Ascending aorta (tissue), 2 donors: ENCODE measurements around the gene MMP1. TPM values are rescaled to one million over a fixed set of nuclear protein-coding genes. Genes with fewer than 3 reads are reported as not detected.

Source experiments
- DNase-seq, 2 donors: peaks; one replicate each; pipeline ENCODE4 v3.0.0-alpha.2; 2019; ENCODE audit warnings: low spot score in 2 of 2
- H3K27ac ChIP-seq, 2 donors: fragments of 200-600 bp; sonication (generic); one replicate each; pipeline ENCODE4 v1.5.1; 2016 to 2017; ENCODE audit warnings: mild to moderate bottlenecking in 1 of 2
- H3K27me3 ChIP-seq: fragments of 200-600 bp; sonication (generic); one replicate; pipeline ENCODE4 v1.5.1; 2017
- H3K36me3 ChIP-seq, 2 donors: fragments of 200-600 bp; sonication (generic); one replicate each; pipeline ENCODE4 v1.5.1; 2016
- H3K4me1 ChIP-seq, 2 donors: fragments of 200-600 bp; sonication (generic); one replicate each; pipeline ENCODE4 v1.5.1; 2016 to 2017; ENCODE audit warnings: mild to moderate bottlenecking in 1 of 2
- H3K4me3 ChIP-seq, 2 donors: fragments of 200-600 bp; sonication (generic); one replicate each; pipeline ENCODE4 v1.5.1; 2016 to 2017; ENCODE audit warnings: mild to moderate bottlenecking in 1 of 2
- H3K9me3 ChIP-seq, 2 donors: fragments of 200-600 bp; sonication (generic); one replicate each; pipeline ENCODE4 v1.5.1; 2016
- intact Hi-C: fragments of 100-400 bp; cut with DNase I; formaldehyde crosslinking; loops from one replicate; pipeline ENCODE4 v1.15.1; 2023
- total RNA-seq: library from RNA; depleted of rRNA; stranded (reverse); fragments of >200 nt; gene quantifications from one replicate; pipeline ENCODE4 v1.1.0, GENCODE V29; 2016
- TF ChIP-seq, protein P1 (sequence below), 3 experiments: fragments of 200-600 bp in 2 of 3; fragments of 450-650 bp in 1 of 3; sonication (generic) in 2 of 3; IDR thresholded peaks; one replicate each; pipeline ENCODE4 v1.5.1; 2016 to 2019; ENCODE audit warnings: antibody characterized with exemption in 3 of 3, mild to moderate bottlenecking in 1 of 3, moderate library complexity in 1 of 3

Gene MMP1
- total RNA-seq, 1 donor from 2014 or later: not detected

DNA sequence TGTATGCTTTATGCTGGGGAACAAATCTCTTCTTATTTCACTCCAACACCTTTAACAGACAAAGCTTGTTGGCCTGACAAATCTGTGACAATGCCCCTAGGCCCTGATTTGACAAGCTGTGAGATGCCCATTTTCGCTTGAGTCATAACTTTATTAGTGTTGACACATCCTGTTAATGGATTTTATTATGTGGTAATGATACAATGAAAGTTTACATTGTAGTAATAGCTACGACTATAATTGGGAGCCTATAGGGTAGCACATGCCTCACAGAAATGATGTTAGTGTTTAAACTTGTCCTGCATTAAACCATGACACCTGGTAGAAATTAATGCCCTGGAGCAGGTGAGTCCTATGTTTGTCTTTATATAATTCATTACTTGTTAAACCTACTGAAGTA is 14.2 kb downstream of the MMP1 start:
- TF ChIP-seq, protein P1, sequence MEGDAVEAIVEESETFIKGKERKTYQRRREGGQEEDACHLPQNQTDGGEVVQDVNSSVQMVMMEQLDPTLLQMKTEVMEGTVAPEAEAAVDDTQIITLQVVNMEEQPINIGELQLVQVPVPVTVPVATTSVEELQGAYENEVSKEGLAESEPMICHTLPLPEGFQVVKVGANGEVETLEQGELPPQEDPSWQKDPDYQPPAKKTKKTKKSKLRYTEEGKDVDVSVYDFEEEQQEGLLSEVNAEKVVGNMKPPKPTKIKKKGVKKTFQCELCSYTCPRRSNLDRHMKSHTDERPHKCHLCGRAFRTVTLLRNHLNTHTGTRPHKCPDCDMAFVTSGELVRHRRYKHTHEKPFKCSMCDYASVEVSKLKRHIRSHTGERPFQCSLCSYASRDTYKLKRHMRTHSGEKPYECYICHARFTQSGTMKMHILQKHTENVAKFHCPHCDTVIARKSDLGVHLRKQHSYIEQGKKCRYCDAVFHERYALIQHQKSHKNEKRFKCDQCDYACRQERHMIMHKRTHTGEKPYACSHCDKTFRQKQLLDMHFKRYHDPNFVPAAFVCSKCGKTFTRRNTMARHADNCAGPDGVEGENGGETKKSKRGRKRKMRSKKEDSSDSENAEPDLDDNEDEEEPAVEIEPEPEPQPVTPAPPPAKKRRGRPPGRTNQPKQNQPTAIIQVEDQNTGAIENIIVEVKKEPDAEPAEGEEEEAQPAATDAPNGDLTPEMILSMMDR (IDR thresholded peaks at IDR 0.05): no peak
- no peak overlapping the region for H3K4me3 ChIP-seq
- intact Hi-C loops: no loop called here
- H3K27me3 ChIP-seq: no peaks in the 10 kb centered on the region
- no peak overlapping the region for H3K27ac ChIP-seq
- H3K36me3 ChIP-seq: no peaks in the 10 kb centered on the region
- H3K4me1 ChIP-seq: no peaks in the 10 kb centered on the region
- no peaks in the 10 kb centered on the region for H3K9me3 ChIP-seq
- DNase-seq: no peak

DNA sequence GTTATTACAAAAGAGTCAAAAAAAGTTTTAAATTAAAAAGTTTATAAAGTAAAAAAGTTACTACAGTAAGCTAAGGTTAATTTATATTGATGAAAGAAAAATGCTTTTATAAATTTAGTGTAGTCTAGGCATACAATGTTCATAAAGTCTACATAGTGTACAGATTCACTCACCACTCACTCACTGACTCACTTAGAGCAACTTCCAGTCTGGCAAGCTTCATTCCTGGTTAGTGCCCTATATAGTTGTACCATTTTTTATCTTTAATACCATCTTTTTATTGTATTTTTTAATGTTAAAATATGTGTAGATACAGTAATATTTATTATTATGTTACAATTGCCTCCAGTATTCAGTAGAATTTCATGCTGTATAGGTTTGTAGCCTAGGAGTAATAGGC is 14.9 kb downstream of the MMP1 start:
- TF ChIP-seq, protein P1 (IDR thresholded peaks at IDR 0.05): no peak
- Histone ChIP-seq H3K9me3 (no peaks in the 10 kb centered on the region), H3K36me3 (no peaks in the 10 kb centered on the region), H3K4me1 (no peaks in the 10 kb centered on the region), H3K4me3 (no peak overlapping the region), H3K27ac (no peak overlapping the region), H3K27me3 (no peaks in the 10 kb centered on the region)
- no peak for DNase-seq
- intact Hi-C loops: no loop called here

DNA sequence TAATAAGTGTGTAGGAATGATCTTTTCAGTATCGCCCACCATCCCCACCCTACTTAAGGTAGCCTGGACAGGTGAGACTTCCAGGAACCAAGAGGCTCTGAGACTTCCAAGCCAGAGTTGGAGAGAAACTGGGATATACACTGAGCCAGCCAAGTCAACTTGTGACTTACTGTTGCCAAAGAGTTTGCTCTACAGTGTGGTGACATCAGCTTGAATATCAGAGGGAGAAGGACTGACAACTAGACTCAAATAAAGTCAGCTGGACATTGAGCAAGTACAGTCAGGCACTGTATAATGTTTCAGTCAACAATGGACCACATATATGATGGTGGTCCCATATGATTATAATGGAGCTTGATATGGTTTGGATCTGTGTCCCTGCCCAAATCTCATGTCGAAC is 16.3 kb downstream of the MMP1 start:
- TF ChIP-seq, protein P1 (IDR thresholded peaks at IDR 0.05): no peak
- DNase-seq: no peak
- Histone ChIP-seq H3K4me3 (no peak overlapping the region), H3K27ac (no peak overlapping the region), H3K4me1 (no peaks in the 10 kb centered on the region), H3K9me3 (no peaks in the 10 kb centered on the region), H3K27me3 (no peaks in the 10 kb centered on the region), H3K36me3 (no peaks in the 10 kb centered on the region)
- intact Hi-C loops: no loop called here

GRCh38 chr11:102780491-102780918 is 17.5 kb downstream of the MMP1 start, which contains the start of gene MMP10:
MMP10 (minus strand) TSS chr11:102780628; CDS start chr11:102780591, 37 bp downstream.
- no peaks in the 10 kb centered on the region for H3K27me3 ChIP-seq
- H3K9me3 ChIP-seq: no peaks in the 10 kb centered on the region
- no peaks in the 10 kb centered on the region for H3K36me3 ChIP-seq
- DNase-seq: no peak
- H3K4me3 ChIP-seq: no peak within 1 kb of the TSS
- no peaks in the 10 kb centered on the region for H3K4me1 ChIP-seq
- intact Hi-C loops: no loop called here
- no peak within 1 kb of the TSS for H3K27ac ChIP-seq
- TF ChIP-seq, protein P1 (IDR thresholded peaks at IDR 0.05): no peak

- no peak overlapping the region for H3K4me3 ChIP-seq
- no peaks in the 10 kb centered on the region for H3K36me3 ChIP-seq
- DNase-seq: no peak
- no peaks in the 10 kb centered on the region for H3K9me3 ChIP-seq
- H3K27me3 ChIP-seq: no peaks in the 10 kb centered on the region
- TF ChIP-seq, protein P1 (IDR thresholded peaks at IDR 0.05): no peak
- intact Hi-C loops: no loop called here
- H3K4me1 ChIP-seq: no peaks in the 10 kb centered on the region
- H3K27ac ChIP-seq: no peak overlapping the region
These were observed 21.5 kb downstream of the MMP1 start for GRCh38 chr11:102776454-102776853.

- Histone ChIP-seq H3K36me3 (no peaks in the 10 kb centered on the region), H3K27ac (no peak overlapping the region), H3K9me3 (no peaks in the 10 kb centered on the region), H3K4me1 (no peaks in the 10 kb centered on the region), H3K27me3 (no peaks in the 10 kb centered on the region), H3K4me3 (no peak overlapping the region)
- intact Hi-C loops: no loop called here
- TF ChIP-seq, protein P1 (IDR thresholded peaks at IDR 0.05): no peak
- no peak for DNase-seq
These were observed 24.6 kb downstream of the MMP1 start for GRCh38 chr11:102773386-102773785.
